ENCODE measurements around the gene HLCS.

The HLCS gene

GRCh38 chr21:36904093-36904666, 62.3 kb downstream of the HLCS start:
- Histone ChIP-seq H3K27me3 (ENCODE audit: control insufficient read depth in 5 of 5, insufficient read depth in 4 of 5, low read length in 5 of 5) (no peaks in the 10 kb centered on the region), H3K4me1 (ENCODE audit: control insufficient read depth in 5 of 5, insufficient read depth in 5 of 5, low read length in 5 of 5) (no peaks in the 10 kb centered on the region), H3K36me3 (ENCODE audit: control insufficient read depth in 5 of 5, insufficient read depth in 5 of 5, low read length in 5 of 5) (no peaks in the 10 kb centered on the region), H3K4me3 (ENCODE audit: low read depth in 1 of 5, low read length in 5 of 5) (no peak overlapping the region), H3K9me3 (ENCODE audit: control insufficient read depth in 5 of 5, low read length in 5 of 5) (no peaks in the 10 kb centered on the region), H3K27ac (ENCODE audit: low read depth, low read length) (no peak overlapping the region), H3K9ac (ENCODE audit: low read length in 5 of 5) (no peak overlapping the region)

GRCh38 chr21:36902793-36903192, 63.7 kb downstream of the HLCS start:
- H3K9me3 ChIP-seq (ENCODE audit: control insufficient read depth in 5 of 5, low read length in 5 of 5), result no peaks in the 10 kb centered on the region
- H3K36me3 ChIP-seq (ENCODE audit: control insufficient read depth in 5 of 5, insufficient read depth in 5 of 5, low read length in 5 of 5), result no peaks in the 10 kb centered on the region
- no peaks in the 10 kb centered on the region for H3K27me3 ChIP-seq (ENCODE audit: control insufficient read depth in 5 of 5, insufficient read depth in 4 of 5, low read length in 5 of 5)

GRCh38 chr21:36902331-36902730, 64.1 kb downstream of the HLCS start:
- Histone ChIP-seq H3K9me3 (ENCODE audit: control insufficient read depth in 5 of 5, low read length in 5 of 5) (no peaks in the 10 kb centered on the region), H3K27ac (ENCODE audit: low read depth, low read length) (no peak overlapping the region), H3K27me3 (ENCODE audit: control insufficient read depth in 5 of 5, insufficient read depth in 4 of 5, low read length in 5 of 5) (no peaks in the 10 kb centered on the region), H3K4me1 (ENCODE audit: control insufficient read depth in 5 of 5, insufficient read depth in 5 of 5, low read length in 5 of 5) (no peaks in the 10 kb centered on the region), H3K9ac (ENCODE audit: low read length in 5 of 5) (no peak overlapping the region), H3K36me3 (ENCODE audit: control insufficient read depth in 5 of 5, insufficient read depth in 5 of 5, low read length in 5 of 5) (peaks cover 0 to 2% (median 0%) of the 10 kb centered on the region in 5 donors), H3K4me3 (ENCODE audit: low read depth in 1 of 5, low read length in 5 of 5) (no peak overlapping the region)

More at GRCh38 chr21:36902793-36903192, 63.7 kb downstream of the HLCS start:
- Histone ChIP-seq H3K4me1 (ENCODE audit: control insufficient read depth in 5 of 5, insufficient read depth in 5 of 5, low read length in 5 of 5) (no peaks in the 10 kb centered on the region), H3K27ac (ENCODE audit: low read depth, low read length) (no peak overlapping the region), H3K4me3 (ENCODE audit: low read depth in 1 of 5, low read length in 5 of 5) (no peak overlapping the region), H3K9ac (ENCODE audit: low read length in 5 of 5) (no peak overlapping the region)

- Histone ChIP-seq H3K9me3 (ENCODE audit: control insufficient read depth in 5 of 5, low read length in 5 of 5) (no peaks in the 10 kb centered on the region), H3K4me1 (ENCODE audit: control insufficient read depth in 5 of 5, insufficient read depth in 5 of 5, low read length in 5 of 5) (no peaks in the 10 kb centered on the region), H3K36me3 (ENCODE audit: control insufficient read depth in 5 of 5, insufficient read depth in 5 of 5, low read length in 5 of 5) (peaks cover under 1 to 3% (median 3%) of the 10 kb centered on the region in 5 donors), H3K4me3 (ENCODE audit: low read depth in 1 of 5, low read length in 5 of 5) (no peak overlapping the region), H3K27ac (ENCODE audit: low read depth, low read length) (no peak overlapping the region), H3K27me3 (ENCODE audit: control insufficient read depth in 5 of 5, insufficient read depth in 4 of 5, low read length in 5 of 5) (no peaks in the 10 kb centered on the region), H3K9ac (ENCODE audit: low read length in 5 of 5) (no peak overlapping the region)
These were observed 64.9 kb downstream of the HLCS start for GRCh38 chr21:36901575-36901974.

- Histone ChIP-seq H3K36me3 (ENCODE audit: control insufficient read depth in 5 of 5, insufficient read depth in 5 of 5, low read length in 5 of 5) (peaks cover 7 to 32% (median 16%) of the 10 kb centered on the region in 5 donors), H3K9me3 (ENCODE audit: control insufficient read depth in 5 of 5, low read length in 5 of 5) (no peaks in the 10 kb centered on the region), H3K27me3 (ENCODE audit: control insufficient read depth in 5 of 5, insufficient read depth in 4 of 5, low read length in 5 of 5) (no peaks in the 10 kb centered on the region), H3K4me1 (ENCODE audit: control insufficient read depth in 5 of 5, insufficient read depth in 5 of 5, low read length in 5 of 5) (peaks cover 0 to 5% (median 0%) of the 10 kb centered on the region in 5 donors), H3K4me3 (ENCODE audit: low read depth in 1 of 5, low read length in 5 of 5) (no peak overlapping the region), H3K9ac (ENCODE audit: low read length in 5 of 5) (no peak overlapping the region), H3K27ac (ENCODE audit: low read depth, low read length) (no peak overlapping the region)
These were observed 72.9 kb downstream of the HLCS start for GRCh38 chr21:36893581-36893980.

GRCh38 chr21:36892201-36892600, 74.3 kb downstream of the HLCS start:
- no peak overlapping the region for H3K4me3 ChIP-seq (ENCODE audit: low read depth in 1 of 5, low read length in 5 of 5)
- H3K36me3 ChIP-seq (ENCODE audit: control insufficient read depth in 5 of 5, insufficient read depth in 5 of 5, low read length in 5 of 5), result peaks cover 7 to 32% (median 15%) of the 10 kb centered on the region in 5 donors
- H3K27me3 ChIP-seq (ENCODE audit: control insufficient read depth in 5 of 5, insufficient read depth in 4 of 5, low read length in 5 of 5), result no peaks in the 10 kb centered on the region
- H3K4me1 ChIP-seq (ENCODE audit: control insufficient read depth in 5 of 5, insufficient read depth in 5 of 5, low read length in 5 of 5), result peaks cover 0 to 5% (median 0%) of the 10 kb centered on the region in 5 donors
- no peaks in the 10 kb centered on the region for H3K9me3 ChIP-seq (ENCODE audit: control insufficient read depth in 5 of 5, low read length in 5 of 5)
- H3K27ac ChIP-seq (ENCODE audit: low read depth, low read length), result no peak overlapping the region
- no peak overlapping the region for H3K9ac ChIP-seq (ENCODE audit: low read length in 5 of 5)

GRCh38 chr21:36891692-36892091, 74.8 kb downstream of the HLCS start:
- Histone ChIP-seq H3K27me3 (ENCODE audit: control insufficient read depth in 5 of 5, insufficient read depth in 4 of 5, low read length in 5 of 5) (no peaks in the 10 kb centered on the region), H3K4me1 (ENCODE audit: control insufficient read depth in 5 of 5, insufficient read depth in 5 of 5, low read length in 5 of 5) (peaks cover 0 to 5% (median under 1%) of the 10 kb centered on the region in 5 donors), H3K4me3 (ENCODE audit: low read depth in 1 of 5, low read length in 5 of 5) (no peak overlapping the region), H3K36me3 (ENCODE audit: control insufficient read depth in 5 of 5, insufficient read depth in 5 of 5, low read length in 5 of 5) (peaks cover 7 to 30% (median 15%) of the 10 kb centered on the region in 5 donors), H3K9me3 (ENCODE audit: control insufficient read depth in 5 of 5, low read length in 5 of 5) (no peaks in the 10 kb centered on the region), H3K27ac (ENCODE audit: low read depth, low read length) (no peak overlapping the region), H3K9ac (ENCODE audit: low read length in 5 of 5) (no peak overlapping the region)

GRCh38 chr21:36891121-36891520, 75.3 kb downstream of the HLCS start:
- Histone ChIP-seq H3K4me1 (ENCODE audit: control insufficient read depth in 5 of 5, insufficient read depth in 5 of 5, low read length in 5 of 5) (peaks cover 0 to 5% (median 2%) of the 10 kb centered on the region in 5 donors), H3K27me3 (ENCODE audit: control insufficient read depth in 5 of 5, insufficient read depth in 4 of 5, low read length in 5 of 5) (no peaks in the 10 kb centered on the region), H3K27ac (ENCODE audit: low read depth, low read length) (no peak overlapping the region), H3K9ac (ENCODE audit: low read length in 5 of 5) (no peak overlapping the region), H3K9me3 (ENCODE audit: control insufficient read depth in 5 of 5, low read length in 5 of 5) (no peaks in the 10 kb centered on the region), H3K4me3 (ENCODE audit: low read depth in 1 of 5, low read length in 5 of 5) (no peak overlapping the region), H3K36me3 (ENCODE audit: control insufficient read depth in 5 of 5, insufficient read depth in 5 of 5, low read length in 5 of 5) (peaks cover 3 to 24% (median 9%) of the 10 kb centered on the region in 5 donors)

- H3K36me3 ChIP-seq (ENCODE audit: control insufficient read depth in 5 of 5, insufficient read depth in 5 of 5, low read length in 5 of 5), result peaks cover 1 to 22% (median 5%) of the 10 kb centered on the region in 5 donors
These were observed 76.4 kb downstream of the HLCS start for GRCh38 chr21:36890086-36890485.

GRCh38 chr21:36889401-36889800, 77.1 kb downstream of the HLCS start:
- Histone ChIP-seq H3K27ac (ENCODE audit: low read depth, low read length) (no peak overlapping the region), H3K36me3 (ENCODE audit: control insufficient read depth in 5 of 5, insufficient read depth in 5 of 5, low read length in 5 of 5) (peaks cover 0 to 22% (median 5%) of the 10 kb centered on the region in 5 donors), H3K27me3 (ENCODE audit: control insufficient read depth in 5 of 5, insufficient read depth in 4 of 5, low read length in 5 of 5) (no peaks in the 10 kb centered on the region)

More at GRCh38 chr21:36890086-36890485, 76.4 kb downstream of the HLCS start:
- Histone ChIP-seq H3K27me3 (ENCODE audit: control insufficient read depth in 5 of 5, insufficient read depth in 4 of 5, low read length in 5 of 5) (no peaks in the 10 kb centered on the region), H3K9ac (ENCODE audit: low read length in 5 of 5) (no peak overlapping the region), H3K9me3 (ENCODE audit: control insufficient read depth in 5 of 5, low read length in 5 of 5) (no peaks in the 10 kb centered on the region), H3K27ac (ENCODE audit: low read depth, low read length) (no peak overlapping the region), H3K4me1 (ENCODE audit: control insufficient read depth in 5 of 5, insufficient read depth in 5 of 5, low read length in 5 of 5) (peaks cover 0 to 5% (median 2%) of the 10 kb centered on the region in 5 donors), H3K4me3 (ENCODE audit: low read depth in 1 of 5, low read length in 5 of 5) (no peak overlapping the region)

More at GRCh38 chr21:36889401-36889800, 77.1 kb downstream of the HLCS start:
- no peaks in the 10 kb centered on the region for H3K9me3 ChIP-seq (ENCODE audit: control insufficient read depth in 5 of 5, low read length in 5 of 5)
- no peak overlapping the region for H3K9ac ChIP-seq (ENCODE audit: low read length in 5 of 5)
- H3K4me3 ChIP-seq (ENCODE audit: low read depth in 1 of 5, low read length in 5 of 5), result no peak overlapping the region
- H3K4me1 ChIP-seq (ENCODE audit: control insufficient read depth in 5 of 5, insufficient read depth in 5 of 5, low read length in 5 of 5), result peaks cover 0 to 5% (median 2%) of the 10 kb centered on the region in 5 donors
